Raji (cell line): ENCODE measurements around the gene XPO5.

Source experiments
- POLR2A ChIP-seq: IDR thresholded peaks from 2 replicates; pipeline ENCODE4 v1.6.1; 2011; ENCODE audit warnings: low read depth, low read length, control low read depth; ENCODE audit not compliant: insufficient read depth

XPO5 gene

GRCh38 chr6:43608310-43608763 is 32.5 kb upstream of the XPO5 start:
- no peak for TF ChIP-seq POLR2A

GRCh38 chr6:43606019-43606418 is 30.2 kb upstream of the XPO5 start:
- no peak for TF ChIP-seq POLR2A

- no peak for TF ChIP-seq POLR2A
These were observed 28.3 kb upstream of the XPO5 start for GRCh38 chr6:43604174-43604573.

GRCh38 chr6:43600595-43600994 is 24.8 kb upstream of the XPO5 start:
- TF ChIP-seq POLR2A = no peak

DNA sequence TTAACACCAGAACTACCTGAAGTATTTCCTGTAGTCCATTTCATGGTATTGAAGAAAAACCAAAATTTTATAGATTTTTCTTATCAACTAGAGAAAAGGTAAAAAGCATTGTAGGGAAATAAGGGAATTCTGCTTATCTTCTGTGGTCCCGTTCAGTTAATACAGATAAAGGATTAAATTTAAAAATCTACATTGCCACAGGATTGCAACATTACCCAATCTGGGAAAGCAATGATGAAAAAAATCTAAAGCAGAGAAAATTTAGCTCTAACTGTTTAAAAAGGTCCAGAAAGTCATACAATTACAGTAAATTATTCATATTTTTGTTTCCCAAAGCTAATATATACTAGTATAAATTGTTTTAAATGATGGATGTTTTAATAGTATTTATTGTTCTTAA is 18.1 kb upstream of the XPO5 start:
- TF ChIP-seq POLR2A = no peak

DNA sequence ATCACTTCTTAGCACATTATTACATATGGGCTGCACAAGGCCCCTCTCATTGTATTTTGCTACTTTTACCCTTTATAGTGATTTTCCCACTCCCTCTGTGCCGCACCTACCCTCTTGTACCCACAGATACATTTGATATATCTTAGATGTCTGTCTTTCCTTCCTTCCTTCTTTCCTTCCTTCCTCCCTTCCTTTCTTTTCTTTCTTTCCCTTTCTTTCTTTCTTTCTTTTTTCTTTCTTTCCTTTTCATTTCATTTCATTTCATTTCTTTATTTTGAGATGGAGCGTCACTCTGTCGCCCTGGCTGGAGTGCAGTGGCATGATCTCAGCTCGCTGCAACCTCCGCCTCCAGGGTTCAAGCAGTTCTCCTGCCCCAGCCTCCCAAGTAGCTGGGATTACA is 12.4 kb upstream of the XPO5 start:
- TF ChIP-seq POLR2A = no peak

DNA sequence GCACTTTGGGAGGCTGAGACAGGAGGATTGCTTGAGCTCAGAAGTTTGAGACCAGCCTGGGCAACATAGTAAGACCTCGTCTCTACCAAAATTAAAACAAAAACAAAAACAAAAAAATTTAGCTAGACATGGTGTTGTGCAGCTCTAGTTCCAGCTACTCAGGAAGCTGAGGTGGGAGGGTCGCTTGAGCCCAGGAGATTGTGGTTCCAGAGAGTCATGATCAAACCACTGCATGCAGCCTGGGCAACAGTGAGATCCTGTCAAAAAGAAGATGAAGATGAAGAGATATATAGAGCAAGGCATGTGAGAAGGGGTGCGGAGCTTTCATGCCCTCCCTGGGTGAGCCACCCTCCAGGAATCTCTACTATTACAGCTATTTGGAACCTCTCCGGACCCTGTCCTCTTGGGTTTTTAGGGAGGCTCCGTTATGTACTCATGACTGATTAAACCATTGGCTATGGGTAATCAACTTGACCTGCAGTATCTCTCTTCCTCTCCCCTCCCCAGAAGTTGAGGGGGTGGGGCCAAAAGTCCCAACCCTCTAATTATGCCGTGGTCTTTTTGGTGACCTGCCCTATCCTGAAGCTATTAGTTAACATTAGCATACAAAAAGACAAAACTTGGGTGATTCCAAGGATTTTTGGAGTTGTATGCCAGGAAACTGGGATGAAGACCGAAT is 9.2 kb upstream of the XPO5 start:
- TF ChIP-seq POLR2A = no peak

DNA sequence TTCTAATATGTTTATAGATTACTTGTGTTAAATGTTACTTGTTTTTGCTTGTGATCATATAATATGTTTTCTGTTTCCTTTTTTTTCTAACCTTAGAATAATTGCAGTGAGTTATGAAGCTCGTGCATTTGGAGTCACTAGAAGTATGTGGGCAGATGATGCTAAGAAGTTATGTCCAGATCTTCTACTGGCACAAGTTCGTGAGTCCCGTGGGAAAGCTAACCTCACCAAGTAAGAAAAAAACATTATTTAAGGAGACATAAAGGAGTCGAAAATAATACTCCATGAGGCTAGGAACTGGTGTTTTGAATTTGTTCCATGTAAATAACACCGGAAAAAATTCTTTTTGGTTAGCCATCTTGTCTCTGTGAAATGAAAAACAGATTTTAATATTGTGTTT is 7.1 kb upstream of the XPO5 start:
- TF ChIP-seq POLR2A = no peak

DNA sequence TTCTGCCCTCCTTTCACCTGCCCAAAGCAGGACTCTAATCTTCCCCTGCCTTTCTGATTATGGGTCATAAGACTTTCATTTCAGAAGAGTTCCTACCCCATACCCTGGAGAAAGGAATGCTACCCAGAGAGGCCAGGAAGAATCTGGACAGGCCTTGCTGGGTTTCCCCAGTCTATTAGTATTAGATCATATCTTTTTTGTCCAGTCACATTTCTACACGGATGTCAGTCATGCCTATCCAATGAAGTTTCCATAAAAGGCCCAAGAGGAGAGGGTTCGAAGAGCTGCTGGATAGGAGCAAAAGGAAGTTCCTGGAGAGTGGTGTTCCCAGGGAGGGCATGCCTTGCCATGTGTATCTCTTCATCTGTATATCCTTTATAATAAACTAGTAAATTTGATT is 3.3 kb upstream of the XPO5 start:
- no peak for TF ChIP-seq POLR2A

DNA sequence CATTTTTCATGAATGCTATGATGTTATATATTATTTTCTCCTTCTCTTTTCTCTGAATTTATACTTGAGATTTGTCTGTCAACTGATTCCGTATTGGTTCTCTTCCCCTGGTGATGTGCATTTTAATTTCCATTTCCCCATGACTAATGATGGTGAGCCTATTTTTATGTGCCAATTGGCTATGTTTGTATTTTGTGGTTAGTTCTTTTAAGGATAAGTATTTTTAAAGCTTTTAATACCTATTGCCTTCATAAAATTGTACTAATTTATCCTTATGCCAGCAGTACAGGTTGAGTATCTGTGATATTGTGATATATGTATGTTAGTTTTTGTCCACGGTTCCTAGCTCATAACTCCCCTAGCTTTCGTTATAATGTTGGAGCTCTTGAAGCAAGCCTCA is 2.9 kb upstream of the XPO5 start:
- no peak for TF ChIP-seq POLR2A

DNA sequence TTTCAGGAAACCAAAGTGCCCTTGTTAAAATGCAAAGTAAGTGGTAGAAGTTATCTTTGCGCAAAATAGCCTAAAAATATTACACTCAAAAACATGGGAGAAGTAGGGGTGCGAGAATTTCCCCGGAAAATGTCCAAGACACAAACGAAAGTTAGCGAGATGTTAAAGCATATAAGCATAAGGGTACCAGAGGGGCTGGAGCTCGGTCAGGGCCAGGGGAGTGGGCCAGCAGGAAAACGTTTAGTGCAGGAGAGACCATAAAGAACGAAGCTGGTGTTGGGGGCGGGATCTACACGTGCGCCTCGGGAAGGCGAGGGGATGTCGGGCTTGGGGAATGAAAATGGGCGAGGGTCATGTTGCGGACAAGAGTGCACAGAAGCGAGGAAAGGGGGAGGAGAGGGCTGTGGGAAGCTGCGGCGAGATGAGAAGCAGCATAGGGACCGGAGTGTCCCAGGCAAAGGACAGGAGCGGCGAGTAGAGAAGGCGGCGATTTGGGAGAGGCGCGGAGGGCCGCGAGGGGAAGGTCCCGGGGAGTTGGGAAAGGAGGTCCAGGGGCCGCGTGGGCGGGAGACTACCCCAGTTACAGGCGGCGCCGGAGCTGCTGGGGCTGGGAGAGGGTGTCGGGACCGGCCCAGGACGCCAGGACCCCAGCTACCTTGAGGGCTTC is 600 bp downstream of the XPO5 start:
- no peak for TF ChIP-seq POLR2A

DNA sequence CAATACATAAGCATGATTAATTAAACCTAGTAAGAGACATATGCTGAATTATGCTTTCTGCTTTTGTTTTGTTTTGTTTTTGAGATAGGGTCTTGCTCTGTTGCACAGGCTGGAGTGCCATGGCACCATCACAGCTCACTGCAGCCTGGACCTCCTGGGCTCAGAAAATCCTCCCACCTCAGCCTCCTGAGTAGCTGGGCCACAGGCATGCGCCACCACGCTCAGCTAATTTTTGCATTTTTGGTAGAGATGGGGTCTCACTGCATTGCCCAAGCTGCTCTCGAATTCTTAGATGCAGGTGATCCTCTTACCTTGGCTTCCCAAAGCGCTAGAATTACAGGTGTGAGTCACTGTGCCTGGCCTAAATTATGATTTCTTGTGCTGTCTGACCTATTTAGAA is 3.8 kb downstream of the XPO5 start:
- no peak for TF ChIP-seq POLR2A

DNA sequence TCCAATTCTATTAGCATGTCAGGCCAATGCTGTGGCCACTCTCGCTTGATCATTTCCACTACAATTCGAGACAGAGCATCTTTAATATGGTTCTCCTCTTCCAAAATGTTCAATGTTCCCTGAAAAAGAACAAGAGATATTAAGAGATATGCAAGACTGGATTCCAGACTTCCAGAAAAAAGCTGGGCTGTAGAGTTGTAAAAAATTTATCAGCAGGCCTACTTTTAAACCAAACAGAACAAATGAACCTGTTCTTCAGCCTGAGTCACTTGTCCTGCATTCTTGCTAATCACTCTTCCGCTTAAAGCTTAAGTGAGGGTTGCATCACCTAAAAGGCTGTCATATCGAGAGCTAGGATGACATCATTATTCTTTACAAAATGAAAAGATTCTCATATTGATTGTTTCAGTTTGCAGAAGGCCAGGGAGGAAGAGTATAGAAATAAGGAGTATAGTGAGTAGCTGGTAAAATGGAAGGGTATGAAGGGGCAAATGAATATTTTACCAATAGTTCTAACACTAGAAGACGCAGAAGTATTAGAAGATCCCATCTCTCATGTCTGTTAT is 4.9 kb downstream of the XPO5 start:
- TF ChIP-seq POLR2A = no peak

DNA sequence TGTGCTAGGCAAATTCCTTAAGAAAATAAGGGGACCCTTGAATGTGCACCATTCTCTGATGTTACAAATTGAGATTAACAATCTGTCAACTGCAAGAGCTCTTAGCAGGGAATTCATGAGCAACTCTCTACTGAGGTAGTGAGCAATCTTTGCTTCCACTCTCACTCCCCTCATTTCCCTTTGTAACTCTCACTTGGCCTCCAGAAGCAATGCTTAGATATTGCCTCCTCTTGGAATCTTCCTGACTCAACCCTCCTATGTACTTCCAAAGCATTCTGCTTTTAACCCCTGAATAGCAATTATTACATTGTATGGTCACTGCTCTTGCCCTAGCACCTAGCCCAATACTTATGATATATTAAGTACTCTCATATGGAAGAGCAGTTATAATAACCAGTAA is 16.5 kb downstream of the XPO5 start:
- TF ChIP-seq POLR2A = no peak

DNA sequence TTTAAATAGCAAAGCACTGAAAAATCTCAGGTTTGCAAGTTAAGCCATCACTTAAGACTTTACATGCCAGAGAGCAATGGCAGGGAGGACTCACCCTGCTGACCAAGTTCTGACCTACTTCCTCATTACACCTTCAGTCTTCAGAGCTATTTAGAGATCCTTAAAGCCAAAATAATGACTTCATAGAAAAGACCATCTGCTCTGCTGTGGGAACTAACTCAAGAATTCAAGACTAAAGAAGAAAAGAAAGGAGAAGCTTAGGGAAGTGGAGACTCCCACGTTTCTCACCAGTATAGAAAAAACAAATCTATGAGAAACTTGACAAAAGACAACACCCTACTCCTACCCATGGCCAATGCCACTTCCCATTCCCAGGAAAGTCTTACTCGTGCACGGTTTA is 28.6 kb downstream of the XPO5 start:
- TF ChIP-seq POLR2A = no peak

GRCh38 chr6:43544461-43544860 is 31.4 kb downstream of the XPO5 start:
- TF ChIP-seq POLR2A = no peak
